Neural cell (in vitro differentiated cells): ENCODE data around the gene MED13L. TPM values are rescaled to one million over a fixed set of nuclear protein-coding genes. Genes with fewer than 3 reads are reported as not detected.

ENCODE experiments used
- H2AFZ ChIP-seq: fragments of 200-600, 300-800 bp; sonication (generic), shearing (Covaris generic); 2 replicates; pipeline ENCODE4 v1.6.0; 2014; ENCODE audit warnings: low read depth, mild to moderate bottlenecking, antibody characterized with exemption, low read length, moderate library complexity
- H3F3A ChIP-seq: fragments of 200-600 bp; shearing (Covaris generic); 2 replicates; pipeline ENCODE4 v1.6.1; 2016; ENCODE audit warnings: mild to moderate bottlenecking, moderate library complexity, mixed read lengths, antibody characterized with exemption, low read length; ENCODE audit not compliant: insufficient read depth, poor library complexity, severe bottlenecking
- H3K27ac ChIP-seq: fragments of 200-600, 300-800 bp; sonication (generic), shearing (Covaris generic); 2 replicates; pipeline ENCODE4 v1.5.1; 2014; ENCODE audit warnings: mild to moderate bottlenecking, low read length, moderate library complexity
- H3K27me3 ChIP-seq: fragments of 300-800, 200-600 bp; sonication (generic), shearing (Covaris generic); 2 replicates; pipeline ENCODE4 v1.6.0; 2014; ENCODE audit warnings: mild to moderate bottlenecking, low read depth, low read length, moderate library complexity; ENCODE audit not compliant: insufficient read depth
- H3K36me3 ChIP-seq: fragments of 300-800, 200-600 bp; sonication (generic), shearing (Covaris generic); 2 replicates; pipeline ENCODE4 v1.5.1; 2014; ENCODE audit warnings: mild to moderate bottlenecking, antibody characterized with exemption, low read length, moderate library complexity; ENCODE audit not compliant: insufficient read depth
- H3K4me2 ChIP-seq: fragments of 300-800, 200-600 bp; sonication (generic), shearing (Covaris generic); 2 replicates; pipeline ENCODE4 v1.6.0; 2014; ENCODE audit warnings: mild to moderate bottlenecking, low read length
- H3K4me3 ChIP-seq: fragments of 300-800, 200-600 bp; sonication (generic), shearing (Covaris generic); 2 replicates; pipeline ENCODE4 v1.5.1; 2014; ENCODE audit warnings: mild to moderate bottlenecking, low read length, moderate library complexity
- H3K79me2 ChIP-seq: fragments of 200-600 bp; shearing (Covaris generic); replicated peaks from 2 replicates; pipeline ENCODE4 v1.6.0; 2014; ENCODE audit warnings: mild to moderate bottlenecking, low read length, moderate library complexity; ENCODE audit not compliant: insufficient read depth
- H3K9ac ChIP-seq: fragments of 300-800, 200-600 bp; sonication (generic), shearing (Covaris generic); 2 replicates; pipeline ENCODE4 v1.6.1; 2016; ENCODE audit warnings: mild to moderate bottlenecking, low read length, mixed read lengths
- H3K9me2 ChIP-seq: fragments of 200-600 bp; shearing (Covaris generic); 2 replicates; pipeline ENCODE4 v1.6.1; 2016; ENCODE audit warnings: mild to moderate bottlenecking, low read length, mixed read lengths; ENCODE audit not compliant: insufficient read depth
- H3K9me3 ChIP-seq: fragments of 200-600, 300-800 bp; sonication (generic), shearing (Covaris generic); 2 replicates; pipeline ENCODE4 v1.6.1; 2016; ENCODE audit warnings: mild to moderate bottlenecking, mixed run types, low read length, moderate library complexity, mixed read lengths
- H4K20me1 ChIP-seq: fragments of 200-600 bp; shearing (Covaris generic); 2 replicates; pipeline ENCODE4 v1.6.1; 2016; ENCODE audit warnings: mild to moderate bottlenecking, mixed run types; ENCODE audit not compliant: insufficient read depth
- EP300 ChIP-seq: fragments of 450-650 bp; conservative IDR thresholded peaks from 2 replicates; pipeline ENCODE4 v1.6.1; 2014; ENCODE audit warnings: antibody characterized with exemption, mild to moderate bottlenecking, moderate library complexity; ENCODE audit not compliant: poor library complexity, severe bottlenecking
- EZH2 ChIP-seq: fragments of 200-600, 300-800 bp; shearing (Covaris generic), sonication (generic); IDR thresholded peaks from 2 replicates; pipeline ENCODE4 v1.6.1; 2014; ENCODE audit warnings: antibody characterized with exemption, low read length, borderline replicate concordance, mild to moderate bottlenecking; ENCODE audit not compliant: insufficient read depth, poor library complexity, severe bottlenecking
- MXI1 ChIP-seq: fragments of 450-650 bp; conservative IDR thresholded peaks from 2 replicates; pipeline ENCODE4 v1.6.1; 2014; ENCODE audit warnings: antibody characterized with exemption, mild to moderate bottlenecking; ENCODE audit not compliant: poor library complexity, severe bottlenecking
- POLR2AphosphoS5 ChIP-seq: IDR thresholded peaks from 2 replicates; pipeline ENCODE4 v1.6.1; 2012
- RAD21 ChIP-seq: fragments of 450-650 bp; conservative IDR thresholded peaks from 2 replicates; pipeline ENCODE4 v1.6.1; 2014; ENCODE audit warnings: antibody characterized with exemption, mild to moderate bottlenecking, moderate library complexity
- SMC3 ChIP-seq: fragments of 450-650 bp; conservative IDR thresholded peaks from 2 replicates; pipeline ENCODE4 v1.6.1; 2014; ENCODE audit warnings: antibody characterized with exemption, mild to moderate bottlenecking, moderate library complexity; ENCODE audit not compliant: poor library complexity
- TAF1 ChIP-seq: IDR thresholded peaks from 2 replicates; pipeline ENCODE4 v1.6.1; 2012; ENCODE audit warnings: low read depth
- polyA plus RNA-seq: library from polyadenylated mRNA; depleted of rRNA; stranded (reverse); fragments of >200 nt; gene quantifications from 2 replicates; pipeline ENCODE4 v1.2.3, GENCODE V29; 2014
- TF ChIP-seq, protein P1 (sequence below): fragments of 450-650 bp; IDR thresholded peaks from 2 replicates; pipeline ENCODE4 v1.5.1; 2014; ENCODE audit warnings: antibody characterized with exemption, mild to moderate bottlenecking, moderate library complexity; ENCODE audit not compliant: poor library complexity, severe bottlenecking
- TF ChIP-seq, protein P2 (sequence below): IDR thresholded peaks from 2 replicates; pipeline ENCODE4 v1.6.1; 2012; ENCODE audit warnings: borderline replicate concordance

The MED13L gene
- polyA plus RNA-seq, 1 donor from 2014 or later, result 38.9 TPM

DNA sequence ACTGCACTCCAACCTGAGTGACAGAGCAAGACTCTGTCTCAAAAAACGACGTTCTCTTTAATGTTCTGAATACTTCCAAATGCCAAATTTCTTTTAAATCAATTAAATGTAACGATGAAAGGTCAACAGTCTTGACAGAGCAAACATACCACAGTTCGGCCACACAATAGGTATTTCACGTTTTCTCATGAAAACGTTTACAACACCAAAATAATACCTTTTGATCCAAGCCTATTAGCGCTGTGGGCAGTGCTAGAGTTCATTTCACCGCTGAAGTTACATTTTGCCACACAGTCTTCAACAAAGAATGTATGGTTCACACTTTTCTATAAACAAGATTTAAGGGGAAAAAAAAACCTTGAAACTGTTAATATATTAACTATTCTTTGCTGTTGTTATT is 122.1 kb downstream of the MED13L start:
- H3K27ac ChIP-seq, result no peak overlapping the region
- H4K20me1 ChIP-seq, result no peaks in the 10 kb centered on the region
- no peaks in the 10 kb centered on the region for H3K9me3 ChIP-seq
- H3K9ac ChIP-seq, result no peak overlapping the region
- no peak overlapping the region for H3K4me3 ChIP-seq
- no peak overlapping the region for H3K4me2 ChIP-seq
- no peaks in the 10 kb centered on the region for H3K27me3 ChIP-seq
- H3K79me2 ChIP-seq, result peaks cover 28% of the 10 kb centered on the region
- no peaks in the 10 kb centered on the region for H3K36me3 ChIP-seq
- no peak overlapping the region for H2AFZ ChIP-seq
- TF ChIP-seq TAF1 (no peak), EZH2 (no peak), EP300 (no peak), POLR2AphosphoS5 (no peak), SMC3 (no peak)
- TF ChIP-seq, protein P1, sequence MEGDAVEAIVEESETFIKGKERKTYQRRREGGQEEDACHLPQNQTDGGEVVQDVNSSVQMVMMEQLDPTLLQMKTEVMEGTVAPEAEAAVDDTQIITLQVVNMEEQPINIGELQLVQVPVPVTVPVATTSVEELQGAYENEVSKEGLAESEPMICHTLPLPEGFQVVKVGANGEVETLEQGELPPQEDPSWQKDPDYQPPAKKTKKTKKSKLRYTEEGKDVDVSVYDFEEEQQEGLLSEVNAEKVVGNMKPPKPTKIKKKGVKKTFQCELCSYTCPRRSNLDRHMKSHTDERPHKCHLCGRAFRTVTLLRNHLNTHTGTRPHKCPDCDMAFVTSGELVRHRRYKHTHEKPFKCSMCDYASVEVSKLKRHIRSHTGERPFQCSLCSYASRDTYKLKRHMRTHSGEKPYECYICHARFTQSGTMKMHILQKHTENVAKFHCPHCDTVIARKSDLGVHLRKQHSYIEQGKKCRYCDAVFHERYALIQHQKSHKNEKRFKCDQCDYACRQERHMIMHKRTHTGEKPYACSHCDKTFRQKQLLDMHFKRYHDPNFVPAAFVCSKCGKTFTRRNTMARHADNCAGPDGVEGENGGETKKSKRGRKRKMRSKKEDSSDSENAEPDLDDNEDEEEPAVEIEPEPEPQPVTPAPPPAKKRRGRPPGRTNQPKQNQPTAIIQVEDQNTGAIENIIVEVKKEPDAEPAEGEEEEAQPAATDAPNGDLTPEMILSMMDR, result no peak
- no peaks in the 10 kb centered on the region for H3F3A ChIP-seq
- H3K9me2 ChIP-seq, result no peaks in the 10 kb centered on the region

DNA sequence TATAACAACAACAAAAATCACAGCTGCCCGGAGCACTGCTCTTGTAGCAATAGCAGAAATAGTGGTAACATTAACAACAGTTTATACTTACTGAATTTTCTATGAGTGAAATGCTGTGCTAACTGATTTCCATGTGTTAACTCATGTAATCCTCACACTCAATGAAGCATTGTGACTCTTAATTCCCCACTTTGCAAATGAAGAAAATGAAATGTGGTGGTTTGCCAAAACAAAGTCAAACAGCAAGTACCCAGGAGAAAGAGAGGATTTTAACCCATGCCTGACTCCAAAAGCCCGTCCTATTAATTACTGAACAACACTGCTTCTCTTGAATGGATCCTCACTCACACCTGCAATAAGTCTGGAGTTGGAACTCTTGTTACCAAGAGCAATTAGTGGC is 123.5 kb downstream of the MED13L start:
- Histone ChIP-seq H3K4me2 (no peak overlapping the region), H3K9ac (no peak overlapping the region), H4K20me1 (no peaks in the 10 kb centered on the region), H3K27ac (no peak overlapping the region), H3K4me3 (no peak overlapping the region), H3K36me3 (no peaks in the 10 kb centered on the region), H3K27me3 (no peaks in the 10 kb centered on the region), H3K9me2 (no peaks in the 10 kb centered on the region), H3K79me2 (peaks cover 23% of the 10 kb centered on the region), H3F3A (no peaks in the 10 kb centered on the region), H2AFZ (no peak overlapping the region), H3K9me3 (no peaks in the 10 kb centered on the region)
- TF ChIP-seq EP300 (no peak), MXI1 (no peak), TAF1 (no peak), EZH2 (no peak), SMC3 (no peak), POLR2AphosphoS5 (no peak), RAD21 (no peak)
- TF ChIP-seq, protein P1, result no peak
- TF ChIP-seq, protein P2, sequence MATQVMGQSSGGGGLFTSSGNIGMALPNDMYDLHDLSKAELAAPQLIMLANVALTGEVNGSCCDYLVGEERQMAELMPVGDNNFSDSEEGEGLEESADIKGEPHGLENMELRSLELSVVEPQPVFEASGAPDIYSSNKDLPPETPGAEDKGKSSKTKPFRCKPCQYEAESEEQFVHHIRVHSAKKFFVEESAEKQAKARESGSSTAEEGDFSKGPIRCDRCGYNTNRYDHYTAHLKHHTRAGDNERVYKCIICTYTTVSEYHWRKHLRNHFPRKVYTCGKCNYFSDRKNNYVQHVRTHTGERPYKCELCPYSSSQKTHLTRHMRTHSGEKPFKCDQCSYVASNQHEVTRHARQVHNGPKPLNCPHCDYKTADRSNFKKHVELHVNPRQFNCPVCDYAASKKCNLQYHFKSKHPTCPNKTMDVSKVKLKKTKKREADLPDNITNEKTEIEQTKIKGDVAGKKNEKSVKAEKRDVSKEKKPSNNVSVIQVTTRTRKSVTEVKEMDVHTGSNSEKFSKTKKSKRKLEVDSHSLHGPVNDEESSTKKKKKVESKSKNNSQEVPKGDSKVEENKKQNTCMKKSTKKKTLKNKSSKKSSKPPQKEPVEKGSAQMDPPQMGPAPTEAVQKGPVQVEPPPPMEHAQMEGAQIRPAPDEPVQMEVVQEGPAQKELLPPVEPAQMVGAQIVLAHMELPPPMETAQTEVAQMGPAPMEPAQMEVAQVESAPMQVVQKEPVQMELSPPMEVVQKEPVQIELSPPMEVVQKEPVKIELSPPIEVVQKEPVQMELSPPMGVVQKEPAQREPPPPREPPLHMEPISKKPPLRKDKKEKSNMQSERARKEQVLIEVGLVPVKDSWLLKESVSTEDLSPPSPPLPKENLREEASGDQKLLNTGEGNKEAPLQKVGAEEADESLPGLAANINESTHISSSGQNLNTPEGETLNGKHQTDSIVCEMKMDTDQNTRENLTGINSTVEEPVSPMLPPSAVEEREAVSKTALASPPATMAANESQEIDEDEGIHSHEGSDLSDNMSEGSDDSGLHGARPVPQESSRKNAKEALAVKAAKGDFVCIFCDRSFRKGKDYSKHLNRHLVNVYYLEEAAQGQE, result no peak
